HCT116 (cell line): ENCODE measurements around the gene MUC20. TPM values are rescaled to one million over a fixed set of nuclear protein-coding genes. Genes with fewer than 3 reads are reported as not detected.

ENCODE experiments used
- ATAC-seq: fragments of 200-7000 bp; cut with Tn5 transposase; 2 replicates; pipeline ENCODE4 v1.9.1; 2020; ENCODE audit warnings: mild to moderate bottlenecking, moderate library complexity
- BruUV-seq: library from RNA; stranded (reverse); fragments of 400-500 nt; replicated peaks from 2 replicates; lab custom pipeline; 2021; lab: Mats Ljungman, UMichigan
- CTCF ChIA-PET: fragments of 300-600 bp; sonication (Branson Sonifier 250); formaldehyde crosslinking; loops from one replicate; lab custom pipeline; 2021; ENCODE audit warnings: antibody characterized with exemption; lab: Charles Lee
- POLR2A ChIA-PET: fragments of 300-600, 350-600 bp; sonication (Branson Sonifier 250); formaldehyde crosslinking; loops from one replicate; lab custom pipeline; 2021; ENCODE audit warnings: antibody characterized with exemption; lab: Charles Lee
- RAD21 ChIA-PET, 2 experiments: fragments of 300-600 bp; sonication (Branson Sonifier 250); formaldehyde crosslinking; loops; one replicate each; lab custom pipeline; 2023; ENCODE audit warnings: low total read pairs in 2 of 2; ENCODE audit not compliant: uncharacterized antibody in 2 of 2, unreplicated experiment in 2 of 2, low non-redundant PET in 1 of 2; lab: Charles Lee
- DNase-seq: peaks from one replicate; pipeline ENCODE4 v3.0.0-alpha.2; 2010; ENCODE audit warnings: low read depth, low spot score
- H2AFZ ChIP-seq: fragments of 200-600 bp; shearing (Covaris generic), sonication (generic); 2 replicates; pipeline ENCODE4 v1.6.1; 2017; ENCODE audit warnings: low read depth, mixed run types, mixed read lengths, antibody characterized with exemption, low read length; ENCODE audit not compliant: poor library complexity, severe bottlenecking
- H3K27ac ChIP-seq: 2 replicates; pipeline ENCODE4 v1.5.1; 2012; ENCODE audit warnings: low read depth, low read length
- H3K27me3 ChIP-seq: fragments of 200-600 bp; sonication (generic); 2 replicates; pipeline ENCODE4 v1.6.1; 2016; ENCODE audit warnings: mixed run types, low read length, mixed read lengths; ENCODE audit not compliant: insufficient read depth
- H3K36me3 ChIP-seq, 2 experiments: fragments of 200-500 bp in 1 of 2; fragments of 200-600 bp in 1 of 2; sonication (Bioruptor generic) in 1 of 2; sonication (generic) in 1 of 2; 2 replicates each; pipeline versions ENCODE4 v1.5.1 to v1.6.1; 2014 to 2016; ENCODE audit warnings: low read length in 2 of 2, inconsistent platforms in 1 of 2, mixed read lengths in 1 of 2, mixed run types in 1 of 2; ENCODE audit not compliant: insufficient read depth in 2 of 2, control insufficient read depth in 1 of 2
- H3K4me1 ChIP-seq, 2 experiments: fragments of 200-600 bp in 1 of 2; sonication (generic) in 1 of 2; 2 replicates each; pipeline versions ENCODE4 v1.5.1 to v1.6.1; 2012 to 2017; ENCODE audit warnings: low read length in 2 of 2, inconsistent platforms in 1 of 2, mild to moderate bottlenecking in 1 of 2, mixed read lengths in 1 of 2, mixed run types in 1 of 2, moderate library complexity in 1 of 2; ENCODE audit not compliant: insufficient read depth in 2 of 2, control insufficient read depth in 1 of 2
- H3K4me2 ChIP-seq: fragments of 200-600 bp; sonication (generic); 2 replicates; pipeline ENCODE4 v1.6.1; 2017; ENCODE audit warnings: mixed run types, low read length, mixed read lengths
- H3K4me3 ChIP-seq, 2 experiments: fragments of 200-600 bp in 1 of 2; sonication (generic) in 1 of 2; replicated peaks in 1 of 2; 2 replicates each; pipeline ENCODE4 v1.5.1; 2011 to 2016; ENCODE audit warnings: low read length in 2 of 2, control low read depth in 1 of 2, low read depth in 1 of 2, mild to moderate bottlenecking in 1 of 2, mixed read lengths in 1 of 2, mixed run types in 1 of 2
- H3K79me2 ChIP-seq: fragments of 200-600 bp; sonication (generic); 2 replicates; pipeline ENCODE4 v1.6.1; 2017; ENCODE audit warnings: mild to moderate bottlenecking, mixed run types, low read length, moderate library complexity, mixed read lengths; ENCODE audit not compliant: insufficient read depth
- H3K9ac ChIP-seq: fragments of 200-600 bp; sonication (generic); 2 replicates; pipeline ENCODE4 v1.6.1; 2016; ENCODE audit warnings: low read length, mixed read lengths
- H3K9me2 ChIP-seq: fragments of 200-600 bp; sonication (generic), shearing (Covaris generic); 2 replicates; pipeline ENCODE4 v1.6.1; 2017; ENCODE audit warnings: mixed run types, mild to moderate bottlenecking, moderate library complexity; ENCODE audit not compliant: insufficient read depth
- H3K9me3 ChIP-seq, 2 experiments: fragments of 200-500 bp in 1 of 2; fragments of 200-600 bp in 1 of 2; sonication (Bioruptor generic) in 1 of 2; sonication (generic) in 1 of 2; 2 replicates each; pipeline ENCODE4 v1.6.1; 2014 to 2017; ENCODE audit warnings: low read length in 2 of 2, mixed read lengths in 2 of 2, inconsistent platforms in 1 of 2, low read depth in 1 of 2, mild to moderate bottlenecking in 1 of 2, mixed run types in 1 of 2, moderate library complexity in 1 of 2; ENCODE audit not compliant: control insufficient read depth in 1 of 2, insufficient read depth in 1 of 2
- H4K20me1 ChIP-seq: fragments of 200-600 bp; sonication (generic), shearing (Covaris generic); 2 replicates; pipeline ENCODE4 v1.6.1; 2017; ENCODE audit warnings: mixed run types, mild to moderate bottlenecking, moderate library complexity; ENCODE audit not compliant: insufficient read depth
- CBX3 ChIP-seq: IDR thresholded peaks from 2 replicates; pipeline ENCODE4 v1.6.1; 2012; ENCODE audit warnings: low read depth
- CEBPB ChIP-seq: IDR thresholded peaks from 2 replicates; pipeline ENCODE4 v1.6.1; 2012; ENCODE audit warnings: low read depth
- CTCF ChIP-seq, 3 experiments: fragments of 200-600 bp in 1 of 3; sonication (generic) in 1 of 3; IDR thresholded peaks in 2 of 3; conservative IDR thresholded peaks in 1 of 3; 2 replicates each; pipeline ENCODE4 v1.5.1; 2012 to 2017; ENCODE audit warnings: low read depth in 2 of 3, low read length in 2 of 3, antibody characterized with exemption in 1 of 3, borderline replicate concordance in 1 of 3, control low read depth in 1 of 3, mild to moderate bottlenecking in 1 of 3, mixed read lengths in 1 of 3, mixed run types in 1 of 3, moderate library complexity in 1 of 3; ENCODE audit not compliant: insufficient read depth in 1 of 3
- EGR1 ChIP-seq: IDR thresholded peaks from 2 replicates; pipeline ENCODE4 v1.6.1; 2012; ENCODE audit warnings: low read depth
- FOSL1 ChIP-seq: IDR thresholded peaks from 2 replicates; pipeline ENCODE4 v1.6.1; 2012; ENCODE audit warnings: low read depth
- JUND ChIP-seq: IDR thresholded peaks from 2 replicates; pipeline ENCODE4 v1.6.1; 2012
- MAX ChIP-seq: IDR thresholded peaks from 2 replicates; pipeline ENCODE4 v1.6.1; 2012
- POLR2A ChIP-seq: IDR thresholded peaks from 2 replicates; pipeline ENCODE4 v1.7.0; 2011; ENCODE audit warnings: borderline replicate concordance; ENCODE audit not compliant: insufficient read depth, insufficient read length; ENCODE audit errors: extremely low read depth
- RAD21 ChIP-seq: IDR thresholded peaks from 2 replicates; pipeline ENCODE4 v1.6.1; 2012; ENCODE audit warnings: low read depth, mild to moderate bottlenecking
- REST ChIP-seq: IDR thresholded peaks from 2 replicates; pipeline ENCODE4 v1.6.1; 2012; ENCODE audit warnings: low read depth
- SIN3A ChIP-seq: IDR thresholded peaks from 2 replicates; pipeline ENCODE4 v1.6.1; 2012; ENCODE audit warnings: low read depth
- SP1 ChIP-seq: IDR thresholded peaks from 2 replicates; pipeline ENCODE4 v1.6.1; 2012; ENCODE audit warnings: low read depth
- SRF ChIP-seq: IDR thresholded peaks from 2 replicates; pipeline ENCODE4 v1.6.1; 2012; ENCODE audit warnings: low read depth
- TCF7L2 ChIP-seq: IDR thresholded peaks from 2 replicates; pipeline ENCODE4 v1.7.0; 2011; ENCODE audit warnings: borderline replicate concordance, inconsistent platforms; ENCODE audit not compliant: insufficient read depth, insufficient read length; ENCODE audit errors: extremely low read depth
- YY1 ChIP-seq: IDR thresholded peaks from 2 replicates; pipeline ENCODE4 v1.6.1; 2011; ENCODE audit warnings: low read length, low read depth, moderate library complexity, mild to moderate bottlenecking; ENCODE audit not compliant: insufficient replicate concordance; ENCODE audit errors: extremely low read depth
- ZBTB33 ChIP-seq: IDR thresholded peaks from 2 replicates; pipeline ENCODE4 v1.6.1; 2011; ENCODE audit warnings: mild to moderate bottlenecking, low read length, moderate library complexity; ENCODE audit not compliant: insufficient replicate concordance; ENCODE audit errors: extremely low read depth
- ZFX ChIP-seq: fragments of 450-650 bp; IDR thresholded peaks from 2 replicates; pipeline ENCODE4 v1.6.1; 2017
- intact Hi-C: fragments of 100-400 bp; cut with micrococcal nuclease; formaldehyde crosslinking; loops from 2 replicates; pipeline ENCODE4 v1.10.0; 2022
- total RNA-seq: library from RNA; stranded (reverse); gene quantifications from one replicate; pipeline ENCODE4 v1.2.1, GENCODE V29; 2021; ENCODE audit not compliant: unreplicated experiment

MUC20 gene
- total RNA-seq, 1 experiment from 2014 or later: 2.4 TPM

GRCh38 chr3:195715134-195715533, 5.6 kb upstream of the MUC20 start (continued):
- no peak for TF ChIP-seq YY1
- no peak for TF ChIP-seq POLR2A
- TF ChIP-seq EGR1: no peak
- no peak for TF ChIP-seq TCF7L2

GRCh38 chr3:195715583-195716266, 5.1 kb upstream of the MUC20 start:
- POLR2A ChIA-PET: interaction anchor here (1.2 to 1.3 kb wide), 2 partner anchors 12 to 32 kb away, joined by 3 read pairs; no protein-coding TSS in a partner anchor
- Histone ChIP-seq H3K4me1 (peaks cover 26 to 45% of the 10 kb centered on the region in 2 experiments), H3K27me3 (no peaks in the 10 kb centered on the region), H2AFZ (no peak overlapping the region), H3K36me3 (no peaks in the 10 kb centered on the region), H3K79me2 (no peaks in the 10 kb centered on the region), H3K9me3 (no peaks in the 10 kb centered on the region), H4K20me1 (no peaks in the 10 kb centered on the region), H3K4me2 (peak overlapping the region; percentile 66), H3K4me3 (peak overlapping the region in 1 of 2 experiments; percentile 15; a peak in 2 of 4 replicates), H3K27ac (no peak overlapping the region), H3K9me2 (no peaks in the 10 kb centered on the region), H3K9ac (no peak overlapping the region)
- intact Hi-C loops: no loop called here
- RAD21 ChIA-PET: no interaction called here
- CTCF ChIA-PET: interaction anchor here (0.9 kb wide), 1 partner anchor 23 kb away, joined by 3 read pairs; no protein-coding TSS in a partner anchor
- DNase-seq: peak; percentile 89
- peak; percentile 80 for ATAC-seq
- no TSS peak for BruUV-seq
- no peak for TF ChIP-seq POLR2A
- no peak for TF ChIP-seq FOSL1
- TF ChIP-seq SIN3A: no peak
- no peak for TF ChIP-seq MAX
- no peak for TF ChIP-seq TCF7L2
- TF ChIP-seq CTCF (IDR thresholded peaks at IDR 0.05 in 2 of 3, conservative IDR thresholded peaks at IDR 0.05 in 1 of 3; ENCODE audit: borderline replicate concordance in 1 of 3, insufficient read depth in 1 of 3, low read depth in 2 of 3, low read length in 2 of 3): no peak
- TF ChIP-seq CEBPB: no peak
- TF ChIP-seq YY1: peak; percentile 40
- TF ChIP-seq ZBTB33: peak; percentile 81
- no peak for TF ChIP-seq SP1
- TF ChIP-seq SRF: no peak
- TF ChIP-seq REST: no peak
- 0 out of 2 replicates have a peak, but pooled peaks have one; percentile 17 for TF ChIP-seq ZFX
- no peak for TF ChIP-seq JUND
- no peak for TF ChIP-seq RAD21
- TF ChIP-seq CBX3: no peak
